ENCODE measurements around the gene OCA2.
"Not testable (repeated sequence)": the region's sequence is repeated elsewhere in the genome, so short reads cannot be mapped to it uniquely, and the experiment has no call there.

The OCA2 gene

GRCh38 chr15:27762471-27762870, 336.6 kb downstream of the OCA2 start:
- DNase-seq, result no peak

GRCh38 chr15:27757052-27757451, 342.1 kb downstream of the OCA2 start:
- no peak for DNase-seq

- DNase-seq, result no peak
Observed at GRCh38 chr15:27752691-27753090, 346.4 kb downstream of the OCA2 start.

- no peak for DNase-seq
Observed at GRCh38 chr15:27747997-27748396, 351.1 kb downstream of the OCA2 start.

GRCh38 chr15:27746401-27746955, 352.6 kb downstream of the OCA2 start:
- no peak for DNase-seq

- DNase-seq, result no peak
Observed at GRCh38 chr15:27744641-27745040, 354.5 kb downstream of the OCA2 start.

- no peak for DNase-seq
Observed at GRCh38 chr15:27743638-27744037, 355.5 kb downstream of the OCA2 start.

- DNase-seq, result no peak
Observed at GRCh38 chr15:27742751-27743477, 356.2 kb downstream of the OCA2 start.

GRCh38 chr15:27741226-27741860, 357.8 kb downstream of the OCA2 start:
- no peak for DNase-seq

GRCh38 chr15:27734785-27735495, 364.2 kb downstream of the OCA2 start:
- no peak for DNase-seq

- no peak for DNase-seq
Observed at GRCh38 chr15:27731776-27732175, 367.3 kb downstream of the OCA2 start.

GRCh38 chr15:27730868-27731267, 368.2 kb downstream of the OCA2 start:
- no peak for DNase-seq

- DNase-seq, result no peak
Observed at GRCh38 chr15:27725731-27726130, 373.4 kb downstream of the OCA2 start.

GRCh38 chr15:27723821-27724220, 375.3 kb downstream of the OCA2 start:
- DNase-seq, result no peak

GRCh38 chr15:27722102-27722501, 377.0 kb downstream of the OCA2 start:
- DNase-seq, result no peak

GRCh38 chr15:27714675-27715074, 384.4 kb downstream of the OCA2 start:
- no peak for DNase-seq

GRCh38 chr15:27713850-27714249, 385.3 kb downstream of the OCA2 start:
- not testable (repeated sequence) for DNase-seq

- DNase-seq, result no peak
Observed at GRCh38 chr15:27707257-27707656, 391.9 kb downstream of the OCA2 start.

GRCh38 chr15:27706300-27706699, 392.8 kb downstream of the OCA2 start:
- DNase-seq, result no peak

GRCh38 chr15:27705056-27705455, 394.1 kb downstream of the OCA2 start:
- no peak for DNase-seq
